Smooth muscle cell (in vitro differentiated cells): ENCODE results near the gene HOXA1. TPM values are rescaled to one million over a fixed set of nuclear protein-coding genes. Genes with fewer than 3 reads are reported as not detected.

Source experiments
- DNase-seq: peaks from one replicate; lab custom pipeline; 2025; ENCODE audit not compliant: unreplicated experiment; lab: John Stamatoyannopoulos, UW
- H2AFZ ChIP-seq: fragments of 200-600 bp; sonication (generic); 2 replicates; pipeline ENCODE4 v1.6.0; 2016; ENCODE audit warnings: antibody characterized with exemption, low read depth, mild to moderate bottlenecking
- H3F3A ChIP-seq: fragments of 200-600 bp; sonication (generic); 2 replicates; pipeline ENCODE4 v1.6.0; 2017; ENCODE audit warnings: antibody characterized with exemption, low read depth
- H3K27ac ChIP-seq: fragments of 200-600 bp; sonication (generic); 2 replicates; pipeline ENCODE4 v1.5.1; 2016; ENCODE audit warnings: low read depth, mild to moderate bottlenecking
- H3K27me3 ChIP-seq: fragments of 200-600 bp; sonication (generic); 2 replicates; pipeline ENCODE4 v1.6.1; 2016; ENCODE audit warnings: low read depth, mild to moderate bottlenecking
- H3K36me3 ChIP-seq: fragments of 200-600 bp; sonication (generic); 2 replicates; pipeline ENCODE4 v1.5.1; 2016; ENCODE audit warnings: low read depth
- H3K4me1 ChIP-seq: fragments of 200-600 bp; sonication (generic); 2 replicates; pipeline ENCODE4 v1.5.1; 2016; ENCODE audit warnings: low read depth
- H3K4me2 ChIP-seq: fragments of 200-600 bp; sonication (generic); 2 replicates; pipeline ENCODE4 v1.6.0; 2016; ENCODE audit warnings: mild to moderate bottlenecking
- H3K4me3 ChIP-seq: fragments of 200-600 bp; sonication (generic); 2 replicates; pipeline ENCODE4 v1.5.1; 2016; ENCODE audit warnings: mild to moderate bottlenecking
- H3K79me2 ChIP-seq: fragments of 200-600 bp; sonication (generic); 2 replicates; pipeline ENCODE4 v1.6.0; 2016; ENCODE audit warnings: low read depth, mild to moderate bottlenecking
- H3K9ac ChIP-seq: fragments of 200-600 bp; sonication (generic); 2 replicates; pipeline ENCODE4 v1.6.0; 2016; ENCODE audit warnings: low read depth
- H3K9me3 ChIP-seq: fragments of 200-600 bp; sonication (generic); replicated peaks from 2 replicates; pipeline ENCODE4 v1.5.1; 2016; ENCODE audit warnings: low read depth
- H4K20me1 ChIP-seq: fragments of 200-600 bp; sonication (generic); 2 replicates; pipeline ENCODE4 v1.6.0; 2016; ENCODE audit warnings: low read depth
- CTCF ChIP-seq: fragments of 200-600 bp; sonication (generic); IDR thresholded peaks from 2 replicates; pipeline ENCODE4 v1.5.1; 2017; ENCODE audit warnings: borderline replicate concordance, mild to moderate bottlenecking, antibody characterized with exemption; ENCODE audit not compliant: insufficient read depth, poor library complexity, severe bottlenecking
- WGBS: methylation state at CpG from one replicate; pipeline ENCODE4 v1.1.7; 2016; ENCODE audit warnings: low lambda C conversion rate; 5-methylcytosine and 5-hydroxymethylcytosine counted together
- polyA plus RNA-seq: library from polyadenylated mRNA; unstranded; fragments of >200 nt; fragmentation: Nextera tagmentation; extraction: Ambion mirVana; gene quantifications from 2 replicates; pipeline ENCODE4 v1.2.1, GENCODE V29; 2016
- total RNA-seq: library from RNA; depleted of rRNA; stranded (reverse); fragments of >200 nt; gene quantifications from 2 replicates; pipeline ENCODE4 v1.2.3, GENCODE V29; 2014

The HOXA1 gene
- total and polyA plus RNA-seq, 2 experiments from 2014 or later = 0.40 TPM; not detected in 1

GRCh38 chr7:27105301-27106031 is 9.7 kb upstream of the HOXA1 start:
- Histone ChIP-seq H4K20me1 (peaks cover 6% of the 10 kb centered on the region), H3K9me3 (no peaks in the 10 kb centered on the region), H3F3A (no peaks in the 10 kb centered on the region), H3K4me1 (peaks cover 9% of the 10 kb centered on the region), H3K27me3 (peaks cover 100% of the 10 kb centered on the region), H3K79me2 (no peaks in the 10 kb centered on the region), H3K4me3 (no peak overlapping the region), H3K36me3 (no peaks in the 10 kb centered on the region), H3K4me2 (no peak overlapping the region), H2AFZ (no peak overlapping the region), H3K27ac (no peak overlapping the region), H3K9ac (no peak overlapping the region)
- 18% methylated on average over 13 of the region's 13 CpGs for WGBS
- no peak for DNase-seq
- TF ChIP-seq CTCF = no peak

- no peaks in the 10 kb centered on the region for H3K36me3 ChIP-seq
- H3K4me2 ChIP-seq = no peak overlapping the region
- H4K20me1 ChIP-seq = peaks cover 6% of the 10 kb centered on the region
- 18% methylated on average over 13 of the region's 13 CpGs for WGBS
- no peaks in the 10 kb centered on the region for H3K9me3 ChIP-seq
- no peak overlapping the region for H3K27ac ChIP-seq
- no peaks in the 10 kb centered on the region for H3F3A ChIP-seq
- no peak overlapping the region for H3K4me3 ChIP-seq
- peaks cover 100% of the 10 kb centered on the region for H3K27me3 ChIP-seq
- H3K4me1 ChIP-seq = peaks cover 9% of the 10 kb centered on the region
- no peak overlapping the region for H3K9ac ChIP-seq
- no peak for TF ChIP-seq CTCF
- no peak for DNase-seq
- no peaks in the 10 kb centered on the region for H3K79me2 ChIP-seq
- H2AFZ ChIP-seq = no peak overlapping the region
These were observed 8.7 kb upstream of the HOXA1 start for GRCh38 chr7:27104341-27105058.

GRCh38 chr7:27103489-27104226 is 7.9 kb upstream of the HOXA1 start:
- Histone ChIP-seq H2AFZ (no peak overlapping the region), H3K79me2 (no peaks in the 10 kb centered on the region), H3K27me3 (peaks cover 100% of the 10 kb centered on the region), H3K36me3 (no peaks in the 10 kb centered on the region), H3K4me1 (peaks cover 9% of the 10 kb centered on the region), H4K20me1 (peaks cover 13% of the 10 kb centered on the region), H3F3A (no peaks in the 10 kb centered on the region), H3K4me3 (no peak overlapping the region), H3K27ac (no peak overlapping the region), H3K4me2 (no peak overlapping the region), H3K9ac (no peak overlapping the region), H3K9me3 (no peaks in the 10 kb centered on the region)
- no peak for DNase-seq
- WGBS = 6% methylated on average over 33 of the region's 35 CpGs
- no peak for TF ChIP-seq CTCF
